CD4-positive, alpha-beta T cell treated with Interleukin-15 for 4 hours (primary cell): ENCODE results near the gene SERPIND1.

Experiments used
- DNase-seq: peaks from one replicate; pipeline ENCODE4 v3.0.0-alpha.2; 2020; ENCODE audit warnings: low spot score

Gene SERPIND1

DNA sequence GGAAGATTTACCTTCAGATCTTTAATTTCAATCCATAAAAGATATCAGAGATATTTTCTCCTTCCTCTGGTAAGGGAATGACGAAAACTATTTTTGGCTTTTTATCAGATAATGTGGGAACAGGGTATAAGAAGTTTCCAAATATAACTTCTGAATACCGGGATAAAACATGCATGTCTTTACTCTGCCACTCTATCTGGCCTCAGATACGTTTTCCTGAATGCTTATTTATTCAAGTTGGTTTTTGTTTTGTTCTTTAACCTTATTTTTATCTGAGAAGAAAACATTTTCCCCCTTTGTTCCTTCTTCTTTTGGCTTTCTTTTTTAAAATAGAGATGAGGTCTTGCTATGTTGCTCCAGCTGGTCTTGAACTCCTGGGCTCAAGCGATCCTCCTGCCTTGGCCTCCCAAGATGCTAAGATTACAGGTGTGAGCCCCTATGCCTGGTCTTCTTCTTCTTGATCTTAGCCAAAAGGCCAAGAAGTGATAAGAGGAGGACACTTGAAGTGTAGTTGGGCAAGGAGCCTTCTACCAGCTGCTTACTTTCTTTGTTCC is 1.5 kb downstream of the SERPIND1 start:
- DNase-seq = no peak

DNA sequence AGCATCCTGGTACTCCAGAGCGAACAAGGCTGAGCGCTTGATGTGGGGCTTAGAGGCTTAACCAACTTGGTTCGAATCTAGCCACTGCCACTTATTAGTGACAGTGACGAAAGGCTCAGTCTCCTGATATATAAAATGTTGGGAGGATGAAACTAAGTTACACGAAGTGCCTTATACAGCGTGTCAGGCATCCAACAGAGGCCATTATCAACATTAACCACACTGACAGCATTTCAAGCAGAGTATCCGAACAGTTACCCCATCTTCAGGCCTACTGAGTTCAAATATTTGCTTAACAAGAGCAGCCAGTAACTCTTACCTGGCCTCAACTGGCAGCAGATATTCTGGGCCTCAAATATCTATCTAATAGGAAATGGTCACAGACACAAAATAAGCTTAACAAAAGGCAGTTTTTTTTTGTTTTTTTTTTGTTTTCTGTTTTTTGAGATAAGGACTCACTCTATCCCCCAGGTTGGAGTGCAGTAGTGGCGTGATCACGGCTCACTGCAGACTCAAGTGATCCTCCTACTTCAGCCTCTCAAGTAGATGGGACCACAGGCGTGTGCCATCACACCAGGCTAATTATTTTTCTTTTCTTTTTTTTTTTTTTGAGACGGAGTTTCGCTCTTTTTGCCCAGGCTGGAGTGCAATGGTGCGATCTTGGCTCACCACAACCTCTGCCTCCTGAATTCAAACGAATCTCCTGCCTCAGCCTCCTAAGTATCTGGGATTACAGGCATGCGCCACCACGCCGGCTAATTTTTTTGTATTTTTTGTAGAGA is 2.9 kb downstream of the SERPIND1 start:
- DNase-seq = no peak

DNA sequence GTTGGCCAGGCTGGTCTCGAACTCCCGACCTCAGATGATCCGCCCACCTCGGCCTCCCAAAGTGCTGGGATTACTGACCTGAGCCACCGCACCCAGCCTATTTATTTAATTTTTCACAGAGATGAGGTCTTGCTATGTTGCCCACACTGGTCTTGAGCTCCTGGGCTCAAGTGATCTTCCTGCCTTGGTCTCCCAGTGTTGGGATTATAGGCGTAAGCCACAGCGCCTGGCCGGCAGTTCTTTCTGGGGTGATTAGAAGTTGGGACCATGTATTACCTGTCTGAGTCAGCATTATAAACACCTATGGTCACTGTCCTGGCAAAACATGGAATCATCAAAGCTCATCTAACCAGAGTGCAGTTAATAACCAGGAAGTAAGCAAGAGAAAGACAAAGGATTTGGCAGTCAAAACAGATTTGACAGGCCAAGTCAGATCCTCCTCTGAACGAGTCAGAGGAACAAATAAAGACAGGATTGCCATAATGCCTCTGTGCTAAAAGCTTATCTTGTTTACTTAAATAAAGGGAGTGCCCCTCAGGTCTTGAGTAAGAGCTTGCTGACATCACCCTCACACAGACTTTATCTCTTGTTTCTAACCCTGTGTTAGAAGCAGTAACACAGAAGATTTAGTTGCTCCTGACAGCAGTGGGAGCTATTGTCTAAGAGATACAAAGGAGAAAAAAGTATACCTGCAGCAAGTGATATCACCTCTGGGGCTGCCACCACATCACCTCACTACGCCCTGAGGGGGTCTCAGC is 3.7 kb downstream of the SERPIND1 start:
- DNase-seq = no peak

DNA sequence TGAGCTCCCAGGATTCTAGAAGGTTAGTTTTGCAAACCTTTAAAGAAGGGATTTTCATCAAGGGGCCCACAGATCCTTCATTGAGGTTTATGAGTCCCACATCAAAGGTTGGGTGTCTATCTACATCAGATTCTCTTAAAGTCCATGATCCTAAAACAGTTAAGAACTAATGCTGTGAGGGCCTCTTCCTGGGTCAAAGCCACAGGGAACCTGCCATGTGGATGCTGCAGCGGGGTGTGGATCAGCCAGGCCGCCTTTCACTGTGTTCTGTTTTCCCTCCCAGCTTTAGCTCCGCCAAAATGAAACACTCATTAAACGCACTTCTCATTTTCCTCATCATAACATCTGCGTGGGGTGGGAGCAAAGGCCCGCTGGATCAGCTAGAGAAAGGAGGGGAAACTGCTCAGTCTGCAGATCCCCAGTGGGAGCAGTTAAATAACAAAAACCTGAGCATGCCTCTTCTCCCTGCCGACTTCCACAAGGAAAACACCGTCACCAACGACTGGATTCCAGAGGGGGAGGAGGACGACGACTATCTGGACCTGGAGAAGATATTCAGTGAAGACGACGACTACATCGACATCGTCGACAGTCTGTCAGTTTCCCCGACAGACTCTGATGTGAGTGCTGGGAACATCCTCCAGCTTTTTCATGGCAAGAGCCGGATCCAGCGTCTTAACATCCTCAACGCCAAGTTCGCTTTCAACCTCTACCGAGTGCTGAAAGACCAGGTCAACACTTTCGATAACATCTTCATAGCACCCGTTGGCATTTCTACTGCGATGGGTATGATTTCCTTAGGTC is 5.3 kb downstream of the SERPIND1 start:
- no peak for DNase-seq

DNA sequence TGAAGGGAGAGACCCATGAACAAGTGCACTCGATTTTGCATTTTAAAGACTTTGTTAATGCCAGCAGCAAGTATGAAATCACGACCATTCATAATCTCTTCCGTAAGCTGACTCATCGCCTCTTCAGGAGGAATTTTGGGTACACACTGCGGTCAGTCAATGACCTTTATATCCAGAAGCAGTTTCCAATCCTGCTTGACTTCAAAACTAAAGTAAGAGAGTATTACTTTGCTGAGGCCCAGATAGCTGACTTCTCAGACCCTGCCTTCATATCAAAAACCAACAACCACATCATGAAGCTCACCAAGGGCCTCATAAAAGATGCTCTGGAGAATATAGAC is 5.9 kb downstream of the SERPIND1 start:
- DNase-seq = no peak

DNA sequence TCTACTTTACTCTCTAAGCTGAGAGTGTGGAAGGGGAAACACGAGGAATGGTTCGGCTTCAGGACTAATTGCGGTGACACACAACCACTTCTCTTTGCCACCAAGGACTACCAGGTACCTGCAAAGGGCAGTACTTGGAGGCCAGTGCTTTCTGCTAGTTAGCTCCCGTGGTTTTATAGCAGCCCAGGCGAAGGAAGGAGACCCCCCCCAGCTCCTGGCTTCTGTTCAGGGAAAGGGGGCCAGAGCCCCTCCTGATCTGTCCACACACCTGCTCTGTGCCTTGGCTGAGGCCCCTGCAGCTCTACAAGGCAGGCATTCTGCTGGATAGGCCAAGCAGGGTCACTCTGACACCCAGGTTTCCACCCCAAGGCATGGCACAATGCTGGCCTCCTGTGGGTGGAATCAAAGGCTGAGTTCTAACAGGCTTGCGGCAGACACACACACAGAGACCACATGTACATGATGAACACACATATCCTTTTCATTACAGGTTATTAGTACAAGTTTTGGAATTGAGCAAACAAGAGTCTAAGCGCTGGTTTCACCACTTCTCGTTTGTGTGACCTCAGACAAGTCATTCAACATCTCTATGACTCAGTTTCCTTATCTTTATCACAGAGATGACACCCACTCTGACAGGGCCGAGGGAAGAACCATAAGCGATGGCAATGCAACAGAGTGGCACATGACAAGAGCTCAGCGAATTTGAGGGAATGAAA is 7.5 kb downstream of the SERPIND1 start:
- no peak for DNase-seq

DNA sequence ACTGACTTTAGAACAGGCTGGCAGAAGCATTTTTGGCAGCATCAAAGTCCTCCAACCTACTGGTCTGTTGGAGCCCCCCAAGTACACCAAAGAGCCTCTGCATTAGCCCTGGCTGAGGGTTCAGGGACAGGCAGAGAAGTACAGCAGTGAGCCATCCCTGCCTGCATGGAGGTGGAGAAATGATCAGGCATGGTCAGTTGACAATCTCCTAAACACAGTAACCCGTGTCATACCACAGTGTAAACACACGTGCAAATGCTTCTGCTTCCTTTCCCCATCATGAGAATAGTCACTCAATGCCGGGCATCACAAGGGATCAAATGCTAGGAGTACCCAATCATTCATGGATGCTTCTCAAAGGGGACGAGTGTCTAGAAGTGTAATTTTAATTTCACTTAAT is 8.2 kb downstream of the SERPIND1 start:
- DNase-seq = no peak

DNA sequence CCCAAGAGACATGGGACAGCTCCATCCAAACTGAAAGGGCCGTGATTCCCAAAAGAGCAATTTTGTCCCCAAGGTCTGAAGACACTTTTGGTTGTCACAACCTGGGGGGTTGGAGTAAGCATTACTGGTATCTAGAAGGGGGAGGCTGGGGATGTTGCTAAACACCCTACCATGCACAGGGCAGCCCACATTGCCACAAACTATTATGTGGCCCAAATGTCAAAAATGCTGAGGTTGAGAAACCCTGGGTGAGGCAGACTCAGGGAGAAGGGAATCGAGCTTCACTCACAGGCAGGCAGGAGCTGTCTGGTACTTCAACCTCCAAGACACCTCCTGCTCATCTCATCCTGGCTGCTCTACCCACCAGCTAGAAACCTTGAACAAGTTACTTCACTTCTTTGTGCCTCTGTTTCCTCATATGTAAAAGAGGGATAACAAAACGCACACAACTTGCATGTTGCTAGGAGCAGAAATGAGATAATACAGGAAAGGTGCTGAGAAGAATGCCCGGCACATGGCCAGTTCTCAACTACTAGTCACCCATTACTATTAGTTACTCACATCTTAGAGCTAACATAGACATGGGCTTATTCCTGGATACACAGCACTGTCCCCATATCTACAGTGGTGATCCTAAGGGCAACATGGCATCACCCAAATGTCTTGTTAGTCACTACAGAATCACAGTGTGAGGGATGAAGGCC is 8.8 kb downstream of the SERPIND1 start:
- no peak for DNase-seq

DNA sequence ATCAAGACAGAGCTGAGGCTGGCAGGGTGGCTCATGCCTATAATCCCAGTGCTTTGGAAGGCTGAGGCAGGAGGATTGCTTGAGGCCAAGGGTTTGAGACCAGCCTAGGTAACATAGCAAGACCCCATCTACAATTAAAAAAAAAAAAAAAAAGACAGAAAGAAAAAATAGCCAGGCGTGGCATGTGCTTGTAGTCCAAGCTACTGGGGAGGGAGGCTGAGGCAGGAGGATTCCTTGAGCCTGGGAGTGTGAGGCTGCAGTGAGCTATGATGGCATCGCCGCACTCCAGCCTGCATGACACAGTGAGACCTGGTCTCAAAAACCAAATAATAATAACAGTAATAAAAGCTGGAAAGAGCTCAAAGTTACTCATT is 9.4 kb downstream of the SERPIND1 start:
- no peak for DNase-seq

DNA sequence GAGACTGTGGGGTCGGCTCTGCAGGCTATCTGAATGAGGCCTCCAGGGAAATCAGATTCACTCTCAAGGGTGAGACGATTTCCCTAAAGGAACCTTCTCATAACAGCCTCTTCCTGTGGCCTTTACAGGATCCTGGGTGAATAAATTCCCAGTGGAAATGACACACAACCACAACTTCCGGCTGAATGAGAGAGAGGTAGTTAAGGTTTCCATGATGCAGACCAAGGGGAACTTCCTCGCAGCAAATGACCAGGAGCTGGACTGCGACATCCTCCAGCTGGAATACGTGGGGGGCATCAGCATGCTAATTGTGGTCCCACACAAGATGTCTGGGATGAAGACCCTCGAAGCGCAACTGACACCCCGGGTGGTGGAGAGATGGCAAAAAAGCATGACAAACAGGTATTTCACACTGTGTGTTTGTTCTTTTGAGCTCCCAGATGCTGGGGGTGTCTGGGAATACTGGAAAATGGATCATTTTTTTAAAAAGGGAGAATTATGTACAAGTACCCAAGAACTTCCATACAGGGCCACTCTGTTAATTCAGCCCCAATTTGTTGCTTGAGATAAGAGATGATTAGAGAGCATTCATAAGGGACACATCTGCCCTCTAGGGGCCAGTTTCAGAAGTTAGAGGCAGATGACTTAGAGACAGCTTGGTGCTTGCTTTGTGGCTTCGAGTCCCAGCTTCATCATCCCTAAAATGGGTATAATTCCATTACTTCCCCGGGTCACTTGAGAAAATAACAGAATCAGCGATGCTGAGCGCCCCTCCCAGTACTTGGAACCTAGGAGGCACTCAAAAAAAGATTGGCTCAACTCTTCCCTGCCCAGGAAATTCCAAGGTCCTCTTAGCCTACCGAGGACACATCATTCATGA is 10.2 kb downstream of the SERPIND1 start:
- DNase-seq = peak; percentile 49

DNA sequence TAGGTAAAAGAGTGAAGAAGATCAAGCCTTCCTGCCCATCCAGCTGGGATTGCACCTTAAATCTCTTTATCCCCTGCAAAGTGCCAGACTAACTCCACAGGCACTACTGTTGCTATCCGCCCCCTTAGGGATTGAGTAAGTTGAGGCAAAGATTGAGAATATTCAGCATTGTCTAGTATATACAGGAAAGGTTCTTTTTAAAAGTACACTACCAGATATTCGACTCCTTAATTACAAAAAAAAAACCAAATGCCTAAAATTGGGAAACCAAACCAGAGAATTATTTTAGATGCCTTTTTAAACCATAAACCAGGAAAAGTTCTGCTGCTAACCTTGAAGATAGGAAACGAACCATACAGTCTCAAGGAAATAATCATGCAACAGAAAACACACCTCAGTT is 11.5 kb downstream of the SERPIND1 start:
- no peak for DNase-seq

DNA sequence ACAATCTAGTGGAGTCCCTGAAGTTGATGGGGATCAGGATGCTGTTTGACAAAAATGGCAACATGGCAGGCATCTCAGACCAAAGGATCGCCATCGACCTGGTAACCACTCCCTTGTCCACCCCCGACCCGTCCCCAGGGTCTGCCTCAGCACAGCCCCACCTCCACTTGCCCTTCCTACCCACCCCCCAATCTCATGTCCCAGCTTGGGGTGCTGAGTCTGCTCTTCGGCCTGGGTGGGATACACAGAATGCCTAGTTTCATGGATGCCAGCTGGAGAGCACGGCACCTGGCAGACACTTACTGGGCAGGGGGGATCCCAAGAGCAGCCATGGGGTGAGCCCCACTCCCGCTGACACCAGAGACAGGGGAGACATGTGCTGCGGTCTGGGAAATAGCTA is 12.1 kb downstream of the SERPIND1 start:
- DNase-seq = no peak

DNA sequence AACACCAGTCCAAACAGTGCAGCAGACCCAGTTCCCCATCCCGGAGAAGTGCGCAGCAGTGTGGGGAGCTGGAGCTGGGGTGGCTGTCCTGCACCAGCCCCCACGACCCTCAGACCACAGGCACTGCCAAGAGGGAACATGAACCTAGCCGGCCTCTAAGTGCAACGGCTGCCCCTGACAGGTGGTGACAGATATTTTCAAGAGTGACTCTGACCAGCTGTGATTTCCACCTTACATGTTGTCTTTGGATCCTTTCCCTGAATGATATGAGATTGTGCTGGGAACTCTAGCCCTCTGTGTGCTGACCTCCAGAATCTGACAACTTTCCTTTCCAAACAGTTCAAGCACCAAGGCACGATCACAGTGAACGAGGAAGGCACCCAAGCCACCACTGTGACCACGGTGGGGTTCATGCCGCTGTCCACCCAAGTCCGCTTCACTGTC is 12.6 kb downstream of the SERPIND1 start:
- no peak for DNase-seq

DNA sequence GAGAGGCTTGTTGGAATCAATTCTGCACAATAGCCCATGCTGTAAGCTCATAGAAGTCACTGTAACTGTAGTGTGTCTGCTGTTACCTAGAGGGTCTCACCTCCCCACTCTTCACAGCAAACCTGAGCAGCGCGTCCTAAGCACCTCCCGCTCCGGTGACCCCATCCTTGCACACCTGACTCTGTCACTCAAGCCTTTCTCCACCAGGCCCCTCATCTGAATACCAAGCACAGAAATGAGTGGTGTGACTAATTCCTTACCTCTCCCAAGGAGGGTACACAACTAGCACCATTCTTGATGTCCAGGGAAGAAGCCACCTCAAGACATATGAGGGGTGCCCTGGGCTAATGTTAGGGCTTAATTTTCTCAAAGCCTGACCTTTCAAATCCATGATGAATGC is 13.3 kb downstream of the SERPIND1 start:
- no peak for DNase-seq

DNA sequence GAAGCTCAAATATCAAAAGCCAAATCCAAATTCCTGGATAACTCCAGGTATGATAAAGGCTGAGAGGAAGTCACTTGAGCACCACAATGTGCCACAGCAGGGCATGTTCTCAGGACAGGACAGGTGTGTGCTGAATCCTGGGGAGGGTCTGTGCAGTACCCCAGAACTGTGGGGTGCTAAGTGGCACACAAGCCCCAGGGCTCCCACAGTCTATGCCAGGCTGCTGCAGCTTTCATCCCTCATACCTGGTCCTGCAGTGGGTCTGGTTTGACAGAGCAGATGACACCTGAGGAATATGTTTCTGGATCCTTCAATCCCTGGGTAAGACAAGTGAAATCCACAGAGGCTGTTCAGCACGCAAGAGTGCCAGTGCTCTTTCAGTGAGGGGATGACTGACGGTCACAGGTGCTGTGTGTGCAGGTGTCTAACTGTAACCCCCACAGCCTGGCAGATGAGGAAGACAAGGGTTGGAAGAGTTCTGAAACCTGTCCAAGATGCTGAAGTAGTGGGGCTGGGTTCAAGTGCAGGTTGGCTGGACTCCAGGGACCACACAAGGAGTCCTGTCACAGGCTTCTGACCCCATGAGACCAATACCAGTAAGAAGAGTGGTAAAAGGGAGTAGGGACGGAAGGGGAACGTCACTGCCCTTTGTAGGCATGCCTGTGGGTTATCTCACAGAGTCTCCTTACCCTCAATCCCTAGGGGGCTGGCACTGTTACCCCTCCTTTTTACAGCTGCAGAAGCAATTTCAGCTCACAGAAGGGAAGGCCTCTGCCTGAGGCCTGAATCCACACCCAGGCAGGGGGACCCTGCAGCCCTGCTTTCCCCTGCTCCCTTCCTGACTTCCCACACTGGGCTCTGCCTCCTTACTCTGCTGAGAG is 14.1 kb downstream of the SERPIND1 start:
- DNase-seq = no peak

DNA sequence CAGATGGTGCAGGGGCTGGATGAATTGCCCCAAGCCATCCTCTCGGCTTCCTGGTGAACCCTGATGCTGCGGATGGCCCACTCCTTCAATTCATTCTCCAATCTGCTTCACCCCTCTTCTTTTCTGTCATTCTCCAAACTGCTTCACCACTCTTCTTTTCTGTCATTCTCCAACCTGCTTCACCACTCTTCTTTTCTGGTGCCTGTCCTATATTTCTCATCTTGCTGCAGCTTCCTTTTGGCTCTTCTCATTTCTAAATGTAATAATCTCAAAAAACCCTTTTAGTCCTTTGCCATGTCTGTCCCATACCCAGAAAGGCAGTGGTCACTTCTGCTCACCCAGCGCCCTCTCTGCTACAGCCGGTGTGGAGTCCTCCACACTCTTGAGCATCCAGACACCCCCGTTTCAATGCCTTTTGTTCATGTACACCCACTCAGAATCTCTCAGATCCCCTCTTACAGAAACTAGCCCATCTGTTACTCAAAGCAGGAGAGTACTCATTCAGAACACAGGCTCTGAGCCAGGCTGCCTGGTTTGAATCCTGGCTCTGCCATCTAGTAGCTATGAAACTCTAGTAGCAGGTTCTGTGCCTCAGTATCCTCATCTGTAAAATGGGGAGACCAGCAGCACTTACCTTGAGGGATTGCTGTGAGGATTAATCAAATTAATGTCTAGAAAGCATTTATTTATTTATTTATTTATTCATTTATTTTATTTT is 14.9 kb downstream of the SERPIND1 start:
- DNase-seq = no peak

DNA sequence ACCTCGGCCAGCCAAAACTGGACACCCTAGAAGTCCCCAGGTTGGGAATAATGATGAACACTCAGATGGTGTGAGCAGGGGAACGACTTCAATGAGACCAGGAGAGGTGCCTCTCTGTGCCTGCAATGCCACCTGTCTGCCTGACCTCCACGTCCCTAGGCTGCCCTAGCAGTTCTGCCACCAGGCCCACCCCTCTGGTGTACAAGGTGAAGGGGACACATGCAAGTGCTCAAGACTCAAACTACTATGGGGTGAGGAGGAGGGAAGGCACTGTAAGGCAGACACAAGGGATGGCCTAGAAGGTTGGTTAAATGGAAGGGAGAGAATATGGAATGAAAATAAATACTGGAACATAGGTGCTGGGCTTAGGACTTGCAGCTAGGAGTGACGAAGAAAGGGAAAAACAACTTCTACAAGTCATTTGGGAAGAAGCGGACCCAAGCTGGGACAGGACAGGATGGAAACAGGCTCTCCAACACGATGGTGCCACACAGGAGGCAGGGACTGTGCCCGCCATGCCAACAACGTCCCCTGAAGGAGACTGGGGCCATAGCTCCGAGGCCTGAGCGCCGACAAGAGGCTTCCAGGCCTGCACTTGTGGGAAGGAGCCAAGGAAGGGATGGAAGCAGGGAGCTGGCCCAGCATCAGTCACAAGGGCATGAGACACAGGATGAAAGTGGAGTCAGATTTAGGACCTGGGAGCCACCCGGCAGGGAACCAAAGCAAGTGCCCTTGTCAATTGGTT is 18.5 kb downstream of the SERPIND1 start:
- DNase-seq = no peak
